ENCODE results near the gene TNFSF18.

GRCh38 chr1:173095632-173096031 lies 44.9 kb upstream of the TNFSF18 start:
- no peak for TF ChIP-seq POLR2A (IDR thresholded peaks at IDR 0.05)
- no peak for TF ChIP-seq CTCF (IDR thresholded peaks at IDR 0.05)

Measured in uterus (tissue), 2 donors.